HG02852 (cell line): ENCODE results near the gene ALDH1L2.
"Not testable (repeated sequence)": the region's sequence is repeated elsewhere in the genome, so short reads cannot be mapped to it uniquely, and the experiment has no call there.

Experiments used
- ATAC-seq: cut with Tn5 transposase; IDR thresholded peaks from one replicate; pipeline ENCODE4 v1.9.1; 2021; ENCODE audit warnings: mild to moderate bottlenecking, moderate library complexity; ENCODE audit not compliant: unreplicated experiment

Gene ALDH1L2

DNA sequence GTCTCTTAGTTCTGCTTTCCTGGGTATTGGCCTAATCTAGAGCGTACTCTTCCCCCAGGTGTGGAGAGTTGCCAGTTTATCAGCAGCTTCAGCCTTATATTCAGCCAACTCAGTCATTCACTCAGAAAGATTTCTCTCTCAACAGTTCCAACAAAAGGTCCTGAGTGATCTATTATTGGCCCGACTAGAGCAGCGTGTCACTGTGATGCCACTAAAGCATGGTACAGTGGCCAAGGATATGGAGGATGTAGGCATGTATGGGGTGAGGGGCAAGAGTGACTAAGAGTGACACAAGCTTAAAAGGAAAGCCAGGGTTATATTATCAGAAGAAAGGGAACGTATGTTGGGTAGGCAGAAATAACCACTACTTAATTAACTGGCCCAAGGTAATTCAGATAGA, 93.3 kb downstream of the ALDH1L2 start:
- no peak for ATAC-seq

DNA sequence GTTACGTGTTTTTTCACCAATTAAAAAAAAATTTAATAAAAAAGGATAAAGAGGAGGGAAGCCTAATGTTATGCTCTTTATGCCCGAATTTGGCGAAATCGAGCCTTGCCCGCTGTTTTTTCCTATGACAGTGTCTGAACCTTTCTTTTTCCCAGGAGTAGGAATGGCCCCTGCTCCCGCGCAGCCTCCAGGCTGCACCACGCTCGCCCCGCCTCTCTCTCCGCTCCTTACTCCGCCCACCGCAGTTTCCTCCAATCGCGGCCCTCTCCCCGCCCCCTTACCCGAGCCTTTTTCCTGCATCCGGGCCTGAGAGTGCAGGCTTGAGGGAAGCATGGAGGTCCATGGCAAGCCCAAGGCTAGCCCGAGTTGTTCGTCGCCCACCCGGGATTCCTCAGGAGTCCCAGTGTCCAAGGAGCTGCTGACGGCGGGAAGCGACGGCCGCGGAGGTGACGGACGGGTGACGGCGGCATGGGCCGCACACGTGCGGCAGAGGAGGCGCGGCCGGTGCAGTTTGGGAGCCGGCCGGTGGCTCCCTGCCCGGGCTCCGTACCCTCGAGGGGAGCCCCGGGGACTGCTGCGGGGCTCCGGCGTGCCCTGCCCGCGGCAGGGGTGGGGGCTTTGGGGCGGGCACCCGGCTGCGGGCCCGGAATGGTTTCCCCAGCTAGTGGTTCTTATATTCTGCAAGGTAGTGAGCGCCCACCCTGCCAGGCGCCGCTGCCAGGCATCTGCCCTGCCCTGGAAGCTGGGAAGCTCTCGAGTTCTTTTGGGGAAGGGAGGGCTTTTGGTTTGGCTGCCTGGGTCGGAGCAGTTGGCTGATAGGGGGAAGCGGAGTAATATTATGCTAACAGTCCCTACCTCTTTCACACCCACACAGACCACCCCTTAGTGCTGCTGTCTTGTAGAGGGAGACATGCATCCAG, 98.0 kb downstream of the ALDH1L2 start, which contains the start of gene NOPCHAP1:
TSS of gene NOPCHAP1 (plus strand) at position 295 of the 920 bp plus-strand sequence. CDS start at position 332, 37 bp downstream.
- ATAC-seq, result peak; percentile 98

- ATAC-seq, result no peak
These were observed 99.1 kb downstream of the ALDH1L2 start for GRCh38 chr12:104985206-104985605.

GRCh38 chr12:104977688-104978087, 106.6 kb downstream of the ALDH1L2 start:
- not testable (repeated sequence) for ATAC-seq

DNA sequence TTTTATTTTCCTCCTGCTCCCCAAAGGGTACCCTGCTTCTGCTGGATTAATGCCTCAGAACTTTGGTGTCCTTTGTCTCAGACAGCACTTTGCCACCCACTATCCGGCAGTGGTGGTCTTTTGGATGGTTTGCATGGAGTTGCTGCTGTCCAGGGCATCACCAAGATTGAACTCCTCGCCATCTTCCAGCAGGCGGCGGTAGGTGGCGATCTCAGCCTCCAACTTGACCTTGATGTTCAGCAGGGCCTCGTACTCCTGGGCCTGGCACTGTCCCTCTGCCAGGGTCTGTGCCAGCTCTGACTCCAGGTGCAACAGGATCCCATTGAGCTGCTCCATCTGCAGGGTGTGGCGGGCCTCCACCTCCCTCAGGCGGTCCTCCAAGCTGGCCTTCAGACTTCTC, 107.6 kb downstream of the ALDH1L2 start:
- ATAC-seq, result no peak

GRCh38 chr12:104975587-104976343, 108.5 kb downstream of the ALDH1L2 start:
- no peak for ATAC-seq

GRCh38 chr12:104974626-104975290, 109.5 kb downstream of the ALDH1L2 start:
- peak; percentile 93 for ATAC-seq

- ATAC-seq, result no peak
These were observed 111.0 kb downstream of the ALDH1L2 start for GRCh38 chr12:104973250-104973649.

- no peak for ATAC-seq
These were observed 113.0 kb downstream of the ALDH1L2 start for GRCh38 chr12:104971306-104971705.
